AG04449 (cell line): Measurements from ENCODE around the gene MAPRE2.

Experiments
- CTCF ChIA-PET: fragments of 350-600 bp; formaldehyde crosslinking; extraction: SDS; loops from one replicate; lab custom pipeline; 2021; ENCODE audit warnings: antibody characterized with exemption; lab: Yijun Ruan, JAX
- POLR2A ChIA-PET: fragments of 400-600, 350-600 bp; formaldehyde crosslinking; extraction: SDS; loops from one replicate; lab custom pipeline; 2020; ENCODE audit warnings: antibody characterized with exemption, inconsistent platforms; lab: Yijun Ruan, JAX
- DNase-seq: peaks from one replicate; pipeline ENCODE4 v3.0.0-alpha.2; 2010; ENCODE audit warnings: low read depth, low spot score
- H3K4me3 ChIP-seq: 2 replicates; pipeline ENCODE4 v1.5.1; 2011; ENCODE audit warnings: low read depth, mild to moderate bottlenecking, control low read depth, low read length
- TF ChIP-seq, protein P1 (sequence below): IDR thresholded peaks from one replicate; pipeline ENCODE4 v1.5.1; 2011; ENCODE audit warnings: mild to moderate bottlenecking, moderate library complexity, low read length, control low read depth, inconsistent platforms; ENCODE audit not compliant: insufficient read depth; ENCODE audit errors: missing control alignments

Gene MAPRE2

DNA sequence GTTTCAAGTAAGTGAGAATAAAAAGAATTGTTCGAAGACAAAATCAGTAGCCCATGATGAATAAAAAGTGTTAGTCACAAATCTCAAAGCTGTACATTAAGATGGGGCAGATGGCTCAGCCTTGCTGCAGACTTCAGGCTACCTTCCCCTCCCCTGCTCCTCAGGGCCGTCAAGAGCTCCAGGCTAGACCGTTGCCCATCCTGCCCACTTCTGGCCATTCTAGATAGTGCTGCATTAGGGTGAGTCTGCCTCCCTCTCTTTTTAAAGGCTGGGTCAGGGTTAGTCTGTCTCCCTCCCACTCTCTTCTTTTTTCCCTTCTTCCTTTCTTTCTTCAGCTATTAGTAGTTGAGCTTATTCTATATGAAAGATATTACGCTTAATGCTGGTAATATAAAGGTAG, 86.0 kb downstream of the MAPRE2 start:
- TF ChIP-seq, protein P1, sequence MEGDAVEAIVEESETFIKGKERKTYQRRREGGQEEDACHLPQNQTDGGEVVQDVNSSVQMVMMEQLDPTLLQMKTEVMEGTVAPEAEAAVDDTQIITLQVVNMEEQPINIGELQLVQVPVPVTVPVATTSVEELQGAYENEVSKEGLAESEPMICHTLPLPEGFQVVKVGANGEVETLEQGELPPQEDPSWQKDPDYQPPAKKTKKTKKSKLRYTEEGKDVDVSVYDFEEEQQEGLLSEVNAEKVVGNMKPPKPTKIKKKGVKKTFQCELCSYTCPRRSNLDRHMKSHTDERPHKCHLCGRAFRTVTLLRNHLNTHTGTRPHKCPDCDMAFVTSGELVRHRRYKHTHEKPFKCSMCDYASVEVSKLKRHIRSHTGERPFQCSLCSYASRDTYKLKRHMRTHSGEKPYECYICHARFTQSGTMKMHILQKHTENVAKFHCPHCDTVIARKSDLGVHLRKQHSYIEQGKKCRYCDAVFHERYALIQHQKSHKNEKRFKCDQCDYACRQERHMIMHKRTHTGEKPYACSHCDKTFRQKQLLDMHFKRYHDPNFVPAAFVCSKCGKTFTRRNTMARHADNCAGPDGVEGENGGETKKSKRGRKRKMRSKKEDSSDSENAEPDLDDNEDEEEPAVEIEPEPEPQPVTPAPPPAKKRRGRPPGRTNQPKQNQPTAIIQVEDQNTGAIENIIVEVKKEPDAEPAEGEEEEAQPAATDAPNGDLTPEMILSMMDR, result peak; percentile 39
- H3K4me3 ChIP-seq, result no peak overlapping the region
- POLR2A ChIA-PET, result no interaction called here
- CTCF ChIA-PET, result interaction anchor here (0.7 to 5.3 kb wide), 11 partner anchors 8 to 127 kb away, joined by 3 to 35 read pairs (median 4); no protein-coding TSS in a partner anchor
- DNase-seq, result no peak

DNA sequence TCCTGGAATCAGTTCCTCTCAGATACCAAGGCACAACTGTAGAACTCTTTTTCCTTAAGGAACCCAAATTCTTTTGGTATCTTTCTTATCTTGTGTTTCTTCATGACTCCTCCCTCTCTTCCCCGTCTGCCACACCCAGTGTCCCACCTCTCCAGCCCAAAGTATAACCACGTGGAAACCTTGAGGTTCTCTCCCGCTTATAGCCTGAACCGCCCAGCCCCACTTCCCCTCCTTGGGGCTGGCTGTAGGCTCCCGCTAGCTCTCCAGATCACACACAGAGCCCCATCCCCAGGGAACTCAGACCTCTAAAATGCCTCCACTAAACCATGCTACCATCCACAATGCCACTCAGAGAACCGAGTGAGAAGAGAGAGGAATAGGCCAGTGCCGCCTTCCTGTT, 87.5 kb downstream of the MAPRE2 start:
- ChIA-PET POLR2A (no interaction called here), CTCF (interaction anchor here (2.4 to 5.3 kb wide), 2 partner anchors 14 to 16 kb away, joined by 8 to 35 read pairs; no protein-coding TSS in a partner anchor)
- no peak for DNase-seq
- TF ChIP-seq, protein P1, result no peak
- H3K4me3 ChIP-seq, result no peak overlapping the region

DNA sequence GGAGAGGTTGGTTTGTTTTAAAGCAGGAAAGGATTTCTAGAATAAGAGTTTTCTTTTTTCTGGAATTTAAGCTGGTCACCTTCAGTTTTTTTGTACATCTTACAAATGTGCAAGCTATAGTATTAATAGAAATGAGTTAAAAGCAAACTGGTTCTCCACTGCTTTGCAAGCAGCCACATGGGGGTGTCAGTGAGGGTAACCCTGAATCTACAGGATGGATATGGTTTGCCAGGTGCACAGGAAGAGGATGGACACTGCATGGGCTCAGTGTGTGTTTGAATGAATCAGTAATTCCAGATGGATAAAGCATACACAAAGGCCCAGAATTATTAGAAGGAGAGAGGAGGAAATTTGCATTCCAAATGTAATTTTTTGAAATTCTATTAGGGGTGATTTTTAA, 89.0 kb downstream of the MAPRE2 start:
- TF ChIP-seq, protein P1, result no peak
- ChIA-PET POLR2A (no interaction called here), CTCF (interaction anchor here (0.9 to 2.8 kb wide), 6 partner anchors 12 to 124 kb away, joined by 3 to 11 read pairs (median 4); no protein-coding TSS in a partner anchor)
- no peak for DNase-seq
- no peak overlapping the region for H3K4me3 ChIP-seq

DNA sequence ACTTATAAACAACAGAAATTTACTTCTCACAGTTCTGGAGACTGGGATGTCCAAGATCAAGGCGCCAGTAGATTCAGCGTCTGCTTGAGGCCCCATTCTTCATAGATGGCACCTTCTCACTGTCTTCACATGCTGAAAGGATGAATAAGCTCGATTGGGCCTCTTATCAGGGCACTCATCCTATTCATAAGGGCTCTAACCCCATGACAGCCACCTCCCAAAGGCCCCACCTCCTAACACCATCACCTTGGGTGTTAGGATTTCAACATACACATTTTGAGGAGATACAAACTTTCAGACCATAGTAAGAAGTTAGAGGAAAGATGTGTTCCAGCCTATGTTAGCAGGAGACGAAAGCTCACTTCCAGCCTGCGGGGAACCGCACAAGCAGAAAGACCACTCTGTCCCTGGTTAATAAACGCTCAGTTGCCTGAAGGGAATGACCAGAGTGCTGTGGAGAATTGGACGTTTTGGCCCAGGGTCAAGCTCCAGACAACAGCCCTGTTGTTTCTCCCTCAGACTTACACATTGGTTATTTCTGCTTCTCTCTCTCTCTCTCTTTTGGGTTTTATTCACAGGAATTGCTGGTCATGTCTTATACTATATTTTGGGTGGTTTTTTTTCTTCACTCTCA, 90.3 kb downstream of the MAPRE2 start:
- DNase-seq, result no peak
- CTCF ChIA-PET, result interaction anchor here (0.8 to 2.8 kb wide), 5 partner anchors 8 to 128 kb away, joined by 3 to 11 read pairs (median 8); no protein-coding TSS in a partner anchor
- POLR2A ChIA-PET, result interaction anchor here (1.0 kb wide), 1 partner anchor 92 kb away, joined by 3 read pairs; no protein-coding TSS in a partner anchor
- H3K4me3 ChIP-seq, result no peak overlapping the region
- TF ChIP-seq, protein P1, result no peak

DNA sequence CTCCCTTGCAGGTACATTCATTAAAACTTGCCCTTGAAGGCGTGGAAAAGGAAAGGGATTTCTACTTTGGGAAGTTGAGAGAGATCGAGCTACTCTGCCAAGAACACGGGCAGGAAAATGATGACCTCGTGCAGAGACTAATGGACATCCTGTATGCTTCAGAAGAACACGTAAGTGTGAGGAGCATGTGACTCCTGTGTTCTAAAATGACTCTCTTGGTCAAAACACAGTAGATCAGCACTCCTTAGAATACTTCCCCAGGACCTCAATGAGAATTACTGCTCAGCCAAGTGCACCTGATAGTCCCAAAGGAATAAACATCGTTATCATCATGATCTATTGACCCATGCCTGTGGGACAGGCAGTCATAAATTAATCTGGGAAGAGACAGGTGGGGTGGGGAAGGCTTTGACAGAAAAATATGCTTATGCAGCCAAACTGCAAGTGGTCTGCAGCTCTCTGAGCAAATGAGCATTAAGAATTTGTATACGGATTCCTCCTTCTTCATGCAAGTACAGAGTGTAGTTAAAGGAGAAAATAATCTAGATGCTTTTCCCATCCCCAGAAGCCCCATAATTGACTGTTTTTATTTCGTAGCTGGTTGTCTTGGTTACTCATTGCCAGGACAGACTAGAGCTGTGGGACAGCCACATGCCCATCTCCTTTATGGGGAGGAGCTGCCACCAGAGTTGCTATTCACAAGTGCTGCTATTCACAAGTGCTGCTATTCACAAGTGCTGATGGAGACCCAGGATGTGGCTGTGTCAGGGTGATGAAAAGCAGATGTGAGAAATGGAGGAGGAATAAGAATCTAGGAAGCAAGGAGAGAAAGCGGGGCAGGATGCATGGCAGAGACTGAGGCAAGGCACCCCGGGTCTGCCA, 91.0 kb downstream of the MAPRE2 start:
- H3K4me3 ChIP-seq, result no peak overlapping the region
- ChIA-PET CTCF (interaction anchor here (0.8 to 2.8 kb wide), 7 partner anchors 9 to 129 kb away, joined by 3 to 11 read pairs (median 3); no protein-coding TSS in a partner anchor), POLR2A (interaction anchor here (1.0 kb wide), 1 partner anchor 92 kb away, joined by 3 read pairs; no protein-coding TSS in a partner anchor)
- TF ChIP-seq, protein P1, result no peak
- DNase-seq, result no peak

DNA sequence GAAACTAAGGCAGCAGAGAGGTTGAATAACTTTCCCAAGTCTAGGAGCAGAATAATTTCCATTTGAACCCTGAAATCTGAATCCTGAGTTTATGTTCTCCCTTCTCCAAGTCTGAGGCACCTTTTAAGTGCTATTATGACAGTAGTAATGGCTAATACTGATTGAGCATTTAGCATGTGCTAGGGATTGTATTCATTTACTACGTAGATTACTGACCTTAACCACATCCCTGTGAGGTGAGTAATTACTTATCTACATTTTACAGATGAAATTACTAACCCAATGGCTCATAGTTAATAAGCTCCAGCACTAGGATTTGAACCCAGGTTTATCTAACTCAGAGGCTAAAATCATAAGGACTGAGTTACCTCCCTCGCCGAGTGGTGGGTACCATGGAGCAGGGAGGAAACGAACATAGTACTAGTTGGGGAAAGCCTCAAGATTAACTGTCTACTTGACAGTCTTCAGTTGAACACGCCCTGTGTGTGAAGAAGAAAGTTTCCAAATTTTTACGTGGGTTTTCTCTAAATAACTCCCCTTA, 93.0 kb downstream of the MAPRE2 start:
- POLR2A ChIA-PET, result no interaction called here

More for the DNA sequence above, 93.0 kb downstream of the MAPRE2 start:
- DNase-seq, result no peak
- TF ChIP-seq, protein P1, result no peak
- no peak overlapping the region for H3K4me3 ChIP-seq
- CTCF ChIA-PET, result interaction anchor here (1.0 to 2.7 kb wide), 2 partner anchors 10 to 127 kb away, joined by 3 to 17 read pairs; no protein-coding TSS in a partner anchor
